IMR-90 (cell line): ENCODE data around the gene ATP6V0E2. TPM values are rescaled to one million over a fixed set of nuclear protein-coding genes. Genes with fewer than 3 reads are reported as not detected.

ENCODE experiments used
- ATAC-seq: fragments of 200-7000 bp; cut with Tn5 transposase; 2 replicates; pipeline ENCODE4 v1.9.1; 2020; ENCODE audit warnings: low read depth, mild to moderate bottlenecking, moderate library complexity
- BruUV-seq: library from RNA; stranded (reverse); fragments of 400-500 nt; replicated peaks from 2 replicates; lab custom pipeline; 2021; lab: Mats Ljungman, UMichigan
- CTCF ChIA-PET: fragments of 300-600 bp; formaldehyde crosslinking; extraction: SDS; loops from one replicate; lab custom pipeline; 2021; ENCODE audit warnings: antibody characterized with exemption; lab: Yijun Ruan, JAX
- POLR2A ChIA-PET: fragments of 300-600 bp; sonication (Branson Sonifier 250); formaldehyde crosslinking; loops from one replicate; lab custom pipeline; 2022; ENCODE audit warnings: antibody characterized with exemption; ENCODE audit not compliant: unreplicated experiment; lab: Charles Lee
- DNase-seq: peaks from one replicate; pipeline ENCODE4 v3.0.0; 2013
- H2AFZ ChIP-seq: replicated peaks from 2 replicates; pipeline ENCODE3; 2013; ENCODE audit warnings: low read length, mild to moderate bottlenecking; ENCODE audit not compliant: poor library complexity
- H2AK5ac ChIP-seq: 2 replicates; pipeline ENCODE4 v1.6.1; 2013; ENCODE audit warnings: low read depth, low read length, inconsistent platforms
- H2AK9ac ChIP-seq: replicated peaks from 2 replicates; pipeline ENCODE3; 2013; ENCODE audit warnings: mild to moderate bottlenecking, low read depth, low read length, moderate library complexity; ENCODE audit not compliant: poor library complexity
- H2BK120ac ChIP-seq: 2 replicates; pipeline ENCODE4 v1.6.1; 2013; ENCODE audit warnings: low read depth, low read length, inconsistent platforms
- H2BK15ac ChIP-seq: 3 replicates; pipeline ENCODE4 v1.6.1; 2013; ENCODE audit warnings: low read depth, low read length, inconsistent platforms
- H2BK20ac ChIP-seq: 2 replicates; pipeline ENCODE4 v1.6.1; 2013; ENCODE audit warnings: low read depth, mild to moderate bottlenecking, inconsistent platforms, low read length, moderate library complexity
- H2BK5ac ChIP-seq: 2 replicates; pipeline ENCODE4 v1.6.1; 2013; ENCODE audit warnings: mild to moderate bottlenecking, low read depth, low read length, inconsistent platforms; ENCODE audit not compliant: poor library complexity, severe bottlenecking
- H3K14ac ChIP-seq: replicated peaks from 2 replicates; pipeline ENCODE4 v1.6.1; 2013; ENCODE audit warnings: low read depth, low read length, inconsistent platforms
- H3K18ac ChIP-seq: 2 replicates; pipeline ENCODE4 v1.6.1; 2013; ENCODE audit warnings: low read depth, low read length, control low read depth
- H3K23ac ChIP-seq: 2 replicates; pipeline ENCODE4 v1.6.1; 2013; ENCODE audit warnings: low read depth, low read length, inconsistent platforms
- H3K27ac ChIP-seq: 2 replicates; pipeline ENCODE4 v1.5.1; 2013; ENCODE audit warnings: mild to moderate bottlenecking, control low read depth, low read length; ENCODE audit not compliant: insufficient read depth
- H3K27me3 ChIP-seq: 2 replicates; pipeline ENCODE4 v1.6.1; 2013; ENCODE audit warnings: low read length; ENCODE audit not compliant: control insufficient read depth, insufficient read depth
- H3K36me3 ChIP-seq: 2 replicates; pipeline ENCODE4 v1.6.1; 2013; ENCODE audit warnings: low read length, mixed read lengths; ENCODE audit not compliant: control insufficient read depth, insufficient read depth
- H3K4ac ChIP-seq: 2 replicates; pipeline ENCODE4 v1.6.1; 2013; ENCODE audit warnings: low read depth, low read length, inconsistent platforms
- H3K4me1 ChIP-seq: 2 replicates; pipeline ENCODE4 v1.6.1; 2013; ENCODE audit warnings: low read length, mixed read lengths; ENCODE audit not compliant: control insufficient read depth, insufficient read depth
- H3K4me2 ChIP-seq: 2 replicates; pipeline ENCODE4 v1.6.1; 2013; ENCODE audit warnings: low read depth, mild to moderate bottlenecking, control low read depth, low read length, moderate library complexity
- H3K4me3 ChIP-seq: 2 replicates; pipeline ENCODE4 v1.5.1; 2013; ENCODE audit warnings: low read depth, mild to moderate bottlenecking, control low read depth, low read length, moderate library complexity; ENCODE audit not compliant: insufficient read depth
- H3K56ac ChIP-seq: 2 replicates; pipeline ENCODE4 v1.6.1; 2013; ENCODE audit warnings: low read length, inconsistent platforms; ENCODE audit not compliant: insufficient read depth; ENCODE audit errors: extremely low read depth
- H3K79me1 ChIP-seq, 2 experiments: 2 replicates each; pipeline ENCODE4 v1.6.1; 2013; ENCODE audit warnings: low read length in 2 of 2, inconsistent platforms in 1 of 2, low read depth in 1 of 2
- H3K9ac ChIP-seq: 2 replicates; pipeline ENCODE4 v1.6.1; 2013; ENCODE audit warnings: low read depth, low read length, control low read depth
- H3K9me1 ChIP-seq: 2 replicates; pipeline ENCODE4 v1.6.1; 2013; ENCODE audit warnings: low read length, inconsistent platforms; ENCODE audit not compliant: insufficient read depth
- H3K9me3 ChIP-seq: 2 replicates; pipeline ENCODE4 v1.6.1; 2013; ENCODE audit warnings: low read length; ENCODE audit not compliant: control insufficient read depth, insufficient read depth
- H4K20me1 ChIP-seq: 2 replicates; pipeline ENCODE4 v1.6.1; 2013; ENCODE audit warnings: low read length, inconsistent platforms; ENCODE audit not compliant: insufficient read depth
- H4K5ac ChIP-seq: 2 replicates; pipeline ENCODE4 v1.6.1; 2013; ENCODE audit warnings: mild to moderate bottlenecking, low read depth, low read length, control low read depth
- H4K8ac ChIP-seq, 2 experiments: 2 replicates each; pipeline ENCODE4 v1.6.1; 2013; ENCODE audit warnings: low read depth in 2 of 2, low read length in 2 of 2, control low read depth in 1 of 2, inconsistent platforms in 1 of 2
- H4K91ac ChIP-seq: 2 replicates; pipeline ENCODE4 v1.6.1; 2013; ENCODE audit warnings: low read depth, low read length, inconsistent platforms; ENCODE audit not compliant: insufficient read depth
- BHLHE40 ChIP-seq: fragments of 150-350 bp; IDR thresholded peaks from 2 replicates; pipeline ENCODE4 v1.6.1; 2016; ENCODE audit warnings: mild to moderate bottlenecking, low read depth, low read length
- CEBPB ChIP-seq: IDR thresholded peaks from 2 replicates; pipeline ENCODE4 v1.6.1; 2012; ENCODE audit warnings: low read depth, low read length, improper control_type of control experiment
- CHD1 ChIP-seq: IDR thresholded peaks from 2 replicates; pipeline ENCODE4 v1.6.1; 2012; ENCODE audit warnings: low read depth, low read length, improper control_type of control experiment
- ELK1 ChIP-seq: fragments of 150-350 bp; IDR thresholded peaks from 2 replicates; pipeline ENCODE4 v1.6.1; 2016; ENCODE audit warnings: low read depth, mild to moderate bottlenecking, low read length, moderate library complexity, borderline replicate concordance
- FOS ChIP-seq: fragments of 150-350 bp; IDR thresholded peaks from 2 replicates; pipeline ENCODE4 v1.6.1; 2016; ENCODE audit warnings: low read depth, low read length
- MAFK ChIP-seq: IDR thresholded peaks from 2 replicates; pipeline ENCODE4 v1.6.1; 2012; ENCODE audit warnings: low read depth, low read length, improper control_type of control experiment
- MAZ ChIP-seq: IDR thresholded peaks from 2 replicates; pipeline ENCODE4 v1.6.1; 2012; ENCODE audit warnings: low read depth, mild to moderate bottlenecking, low read length, improper control_type of control experiment, moderate library complexity, borderline replicate concordance
- MXI1 ChIP-seq: IDR thresholded peaks from 2 replicates; pipeline ENCODE4 v1.6.1; 2012; ENCODE audit warnings: low read depth, mild to moderate bottlenecking, low read length, moderate library complexity, borderline replicate concordance
- NFE2L2 ChIP-seq: fragments of 150-350 bp; IDR thresholded peaks from 2 replicates; pipeline ENCODE4 v1.6.1; 2016; ENCODE audit warnings: low read depth, mild to moderate bottlenecking, low read length
- POLR2A ChIP-seq: IDR thresholded peaks from 2 replicates; pipeline ENCODE4 v1.6.1; 2012; ENCODE audit warnings: mild to moderate bottlenecking, low read depth, low read length
- RAD21 ChIP-seq: IDR thresholded peaks from 2 replicates; pipeline ENCODE4 v1.6.1; 2012; ENCODE audit warnings: low read length, improper control_type of control experiment
- RCOR1 ChIP-seq: IDR thresholded peaks from 2 replicates; pipeline ENCODE4 v1.6.1; 2012; ENCODE audit warnings: mild to moderate bottlenecking, low read length, improper control_type of control experiment; ENCODE audit not compliant: insufficient replicate concordance
- RFX5 ChIP-seq: IDR thresholded peaks from 2 replicates; pipeline ENCODE4 v1.8.0; 2012; ENCODE audit warnings: low read depth, mild to moderate bottlenecking, low read length, moderate library complexity
- SMC3 ChIP-seq: fragments of 150-350 bp; IDR thresholded peaks from 2 replicates; pipeline ENCODE4 v1.6.1; 2016; ENCODE audit warnings: low read depth, mild to moderate bottlenecking, antibody characterized with exemption, low read length, moderate library complexity
- USF2 ChIP-seq: fragments of 150-350 bp; IDR thresholded peaks from 2 replicates; pipeline ENCODE4 v1.6.1; 2017; ENCODE audit warnings: mild to moderate bottlenecking, antibody characterized with exemption, low read length, low read depth
- WGBS, 2 experiments: methylation state at CpG; one replicate each; pipeline versions ENCODE4 v1.1.5 to v1.1.7; 2013; ENCODE audit warnings: missing lambda C conversion rate in 2 of 2; ENCODE audit not compliant: insufficient read length in 1 of 2; ENCODE audit errors: extremely low coverage in 2 of 2; 5-methylcytosine and 5-hydroxymethylcytosine counted together
- dilution Hi-C: fragments of 300-500 bp; cut with HindIII; formaldehyde crosslinking; loops from one replicate; pipeline ENCODE4 v1.14.3; 2018; ENCODE audit warnings: low sequenced_read_pairs; ENCODE audit not compliant: unreplicated experiment
- in situ Hi-C: fragments of 300-500 bp; cut with MboI; formaldehyde crosslinking; loops from 3 replicates; pipeline ENCODE4 v1.14.3; 2019; ENCODE audit warnings: low sequenced_read_pairs, inconsistent platforms, mixed read lengths
- intact Hi-C: fragments of 100-400 bp; cut with micrococcal nuclease; formaldehyde crosslinking; loops from 2 replicates; pipeline ENCODE4 v1.10.0; 2022
- polyA plus RNA-seq, 3 experiments: library from polyadenylated mRNA; depleted of rRNA; stranded (reverse); fragments of >200 nt; gene quantifications; 2 replicates each; pipeline ENCODE4 v1.2.3, GENCODE V29; 2012; ENCODE audit warnings: low replicate concordance in 1 of 3
- total RNA-seq: library from RNA; depleted of rRNA; stranded (reverse); fragments of >200 nt; gene quantifications from 2 replicates; pipeline ENCODE4 v1.2.3, GENCODE V29; 2012
- TF ChIP-seq, protein P1 (sequence below): conservative IDR thresholded peaks from 2 replicates; pipeline ENCODE4 v1.5.1; 2012; ENCODE audit warnings: mild to moderate bottlenecking, low read depth, low read length, improper control_type of control experiment

ATP6V0E2 gene
- total and polyA plus RNA-seq, 2 of the 4 experiments (the other 2 are of a cell fraction): 5.7 to 30.3 TPM

GRCh38 chr7:149831741-149832219, 42.0 kb upstream of the ATP6V0E2 start:
- H3K9me3 ChIP-seq: no peaks in the 10 kb centered on the region
- H3K36me3 ChIP-seq: no peaks in the 10 kb centered on the region
- no peak overlapping the region for H2BK20ac ChIP-seq
- H3K4me3 ChIP-seq: no peak overlapping the region
- H2AFZ ChIP-seq: no peak overlapping the region
- dilution Hi-C loops (no loop called here), intact Hi-C loops (no loop called here), in situ Hi-C loops (no loop called here)
- ChIA-PET CTCF (no interaction called here), POLR2A (no interaction called here)
- 12% methylated on average over 3 of the region's 9 CpGs; no CpG with 5 or more reads in 1 of the 2 experiments for WGBS, 2 experiments
- no peak overlapping the region for H3K27ac ChIP-seq
- H3K4me2 ChIP-seq: no peak overlapping the region
- no peaks in the 10 kb centered on the region for H3K4me1 ChIP-seq
- H3K4ac ChIP-seq: no peak overlapping the region
- no peaks in the 10 kb centered on the region for H3K9me1 ChIP-seq
- no peak overlapping the region for H2AK9ac ChIP-seq
- no peak overlapping the region for H2BK15ac ChIP-seq
- no TSS peak for BruUV-seq
- no peak for ATAC-seq
- H4K20me1 ChIP-seq: no peaks in the 10 kb centered on the region
- no peak overlapping the region for H2BK5ac ChIP-seq
- H4K5ac ChIP-seq: no peak overlapping the region
- no peak for TF ChIP-seq MAZ
- no peak for TF ChIP-seq RFX5
- no peak for TF ChIP-seq RCOR1
- no peak for TF ChIP-seq FOS
- TF ChIP-seq, protein P1, sequence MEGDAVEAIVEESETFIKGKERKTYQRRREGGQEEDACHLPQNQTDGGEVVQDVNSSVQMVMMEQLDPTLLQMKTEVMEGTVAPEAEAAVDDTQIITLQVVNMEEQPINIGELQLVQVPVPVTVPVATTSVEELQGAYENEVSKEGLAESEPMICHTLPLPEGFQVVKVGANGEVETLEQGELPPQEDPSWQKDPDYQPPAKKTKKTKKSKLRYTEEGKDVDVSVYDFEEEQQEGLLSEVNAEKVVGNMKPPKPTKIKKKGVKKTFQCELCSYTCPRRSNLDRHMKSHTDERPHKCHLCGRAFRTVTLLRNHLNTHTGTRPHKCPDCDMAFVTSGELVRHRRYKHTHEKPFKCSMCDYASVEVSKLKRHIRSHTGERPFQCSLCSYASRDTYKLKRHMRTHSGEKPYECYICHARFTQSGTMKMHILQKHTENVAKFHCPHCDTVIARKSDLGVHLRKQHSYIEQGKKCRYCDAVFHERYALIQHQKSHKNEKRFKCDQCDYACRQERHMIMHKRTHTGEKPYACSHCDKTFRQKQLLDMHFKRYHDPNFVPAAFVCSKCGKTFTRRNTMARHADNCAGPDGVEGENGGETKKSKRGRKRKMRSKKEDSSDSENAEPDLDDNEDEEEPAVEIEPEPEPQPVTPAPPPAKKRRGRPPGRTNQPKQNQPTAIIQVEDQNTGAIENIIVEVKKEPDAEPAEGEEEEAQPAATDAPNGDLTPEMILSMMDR: no peak
- TF ChIP-seq CEBPB: no peak
- TF ChIP-seq ELK1: no peak
- no peak for TF ChIP-seq POLR2A
- TF ChIP-seq USF2: no peak
- TF ChIP-seq MAFK: no peak
- TF ChIP-seq NFE2L2: no peak
- no peak for TF ChIP-seq RAD21
- TF ChIP-seq CHD1: no peak
- no peak for TF ChIP-seq MXI1
- TF ChIP-seq SMC3: no peak
- no peak for TF ChIP-seq BHLHE40
- H4K8ac ChIP-seq: no peak overlapping the region
- H3K14ac ChIP-seq: no peak overlapping the region
- H4K91ac ChIP-seq: no peak overlapping the region
- no peak overlapping the region for H2AK5ac ChIP-seq
- no peak overlapping the region for H3K9ac ChIP-seq
- no peak overlapping the region for H3K23ac ChIP-seq
- no peak overlapping the region for H3K56ac ChIP-seq
- no peak overlapping the region for H2BK120ac ChIP-seq
- peaks cover 23% of the 10 kb centered on the region; the same call in 1 of the 2 replicates for H3K27me3 ChIP-seq
- H3K79me1 ChIP-seq: no peaks in the 10 kb centered on the region
- no peak overlapping the region for H3K18ac ChIP-seq
- no peak for DNase-seq
